ENCODE measurements around the gene GCK. TPM values are rescaled to one million over a fixed set of nuclear protein-coding genes. Genes with fewer than 3 reads are reported as not detected.

The GCK gene
- total and polyA plus RNA-seq, 5 donors from 2014 or later: 0.47 to 1.2 (median 0.57) TPM; not detected in 1

- Mint-ChIP-seq H3K27ac (no peak overlapping the region), H3K9me3 (peaks cover 0 to 2% (median 0%) of the 10 kb centered on the region in 7 donors), H3K4me3 (no peak overlapping the region), H3K27me3 (no peaks in the 10 kb centered on the region), H3K36me3 (peaks cover 13% of the 10 kb centered on the region), H3K4me1 (no peaks in the 10 kb centered on the region)
- Histone ChIP-seq H3K4me3 (ENCODE audit: low read depth, low read length) (no peak overlapping the region), H3K27me3 (ENCODE audit: control insufficient read depth, insufficient read depth, low read length) (no peaks in the 10 kb centered on the region), H3K27ac (ENCODE audit: insufficient read depth, low read length, poor library complexity, severe bottlenecking) (no peak overlapping the region), H3K36me3 (ENCODE audit: control insufficient read depth, insufficient read depth, low read length) (peaks cover 28% of the 10 kb centered on the region), H3K4me1 (ENCODE audit: control insufficient read depth, insufficient read depth, low read length, poor library complexity, severe bottlenecking) (no peaks in the 10 kb centered on the region), H3K9me3 (ENCODE audit: control insufficient read depth in 2 of 2, low read length in 2 of 2) (no peaks in the 10 kb centered on the region)
- DNase-seq (no peak), ATAC-seq (ENCODE audit: low read depth in 2 of 2) (no peak)
These were observed 26.8 kb upstream of the GCK start for GRCh38 chr7:44216019-44216418.

GRCh38 chr7:44215531-44215930 lies 26.3 kb upstream of the GCK start:
- DNase-seq (no peak), ATAC-seq (ENCODE audit: low read depth in 2 of 2) (no peak)
- H3K9me3 ChIP-seq (ENCODE audit: control insufficient read depth in 2 of 2, low read length in 2 of 2): no peaks in the 10 kb centered on the region
- peaks cover 33% of the 10 kb centered on the region for H3K36me3 ChIP-seq (ENCODE audit: control insufficient read depth, insufficient read depth, low read length)
- H3K4me1 ChIP-seq (ENCODE audit: control insufficient read depth, insufficient read depth, low read length, poor library complexity, severe bottlenecking): no peaks in the 10 kb centered on the region
- Mint-ChIP-seq H3K9me3 (peaks cover 0 to 2% (median 0%) of the 10 kb centered on the region in 7 donors), H3K36me3 (peaks cover 16% of the 10 kb centered on the region), H3K27ac (no peak overlapping the region), H3K4me1 (no peaks in the 10 kb centered on the region), H3K4me3 (no peak overlapping the region), H3K27me3 (no peaks in the 10 kb centered on the region)
- no peak overlapping the region for H3K27ac ChIP-seq (ENCODE audit: insufficient read depth, low read length, poor library complexity, severe bottlenecking)
- H3K4me3 ChIP-seq (ENCODE audit: low read depth, low read length): no peak overlapping the region
- H3K27me3 ChIP-seq (ENCODE audit: control insufficient read depth, insufficient read depth, low read length): no peaks in the 10 kb centered on the region

- Mint-ChIP-seq H3K36me3 (peaks cover 22% of the 10 kb centered on the region), H3K27ac (peak overlapping the region in 2 of 3 donors; percentile 11 to 28), H3K27me3 (no peaks in the 10 kb centered on the region), H3K9me3 (peaks cover 0 to 2% (median 0%) of the 10 kb centered on the region in 7 donors), H3K4me3 (no peak overlapping the region), H3K4me1 (peaks cover 0 to 3% (median 0%) of the 10 kb centered on the region in 4 donors)
- DNase-seq (no peak), ATAC-seq (ENCODE audit: low read depth in 2 of 2) (no peak)
- Histone ChIP-seq H3K4me3 (ENCODE audit: low read depth, low read length) (no peak overlapping the region), H3K27ac (ENCODE audit: insufficient read depth, low read length, poor library complexity, severe bottlenecking) (no peak overlapping the region), H3K4me1 (ENCODE audit: control insufficient read depth, insufficient read depth, low read length, poor library complexity, severe bottlenecking) (no peaks in the 10 kb centered on the region), H3K9me3 (ENCODE audit: control insufficient read depth in 2 of 2, low read length in 2 of 2) (no peaks in the 10 kb centered on the region), H3K36me3 (ENCODE audit: control insufficient read depth, insufficient read depth, low read length) (peaks cover 49% of the 10 kb centered on the region), H3K27me3 (ENCODE audit: control insufficient read depth, insufficient read depth, low read length) (no peaks in the 10 kb centered on the region)
These were observed 24.7 kb upstream of the GCK start for GRCh38 chr7:44213877-44214388.

GRCh38 chr7:44213206-44213876 lies 24.1 kb upstream of the GCK start:
- Mint-ChIP-seq H3K4me1 (peaks cover 0 to 3% (median 0%) of the 10 kb centered on the region in 4 donors), H3K4me3 (no peak overlapping the region), H3K36me3 (peaks cover 28% of the 10 kb centered on the region), H3K9me3 (peaks cover 0 to 2% (median 0%) of the 10 kb centered on the region in 7 donors), H3K27ac (no peak overlapping the region), H3K27me3 (no peaks in the 10 kb centered on the region)
- Histone ChIP-seq H3K4me1 (ENCODE audit: control insufficient read depth, insufficient read depth, low read length, poor library complexity, severe bottlenecking) (no peaks in the 10 kb centered on the region), H3K27me3 (ENCODE audit: control insufficient read depth, insufficient read depth, low read length) (no peaks in the 10 kb centered on the region), H3K27ac (ENCODE audit: insufficient read depth, low read length, poor library complexity, severe bottlenecking) (no peak overlapping the region), H3K36me3 (ENCODE audit: control insufficient read depth, insufficient read depth, low read length) (peaks cover 55% of the 10 kb centered on the region), H3K9me3 (ENCODE audit: control insufficient read depth in 2 of 2, low read length in 2 of 2) (no peaks in the 10 kb centered on the region), H3K4me3 (ENCODE audit: low read depth, low read length) (no peak overlapping the region)
- ATAC-seq (ENCODE audit: low read depth in 2 of 2) (no peak), DNase-seq (no peak)

GRCh38 chr7:44212581-44213184 lies 23.4 kb upstream of the GCK start:
- ATAC-seq (ENCODE audit: low read depth in 2 of 2) (no peak), DNase-seq (no peak)
- Histone ChIP-seq H3K27me3 (ENCODE audit: control insufficient read depth, insufficient read depth, low read length) (no peaks in the 10 kb centered on the region), H3K27ac (ENCODE audit: insufficient read depth, low read length, poor library complexity, severe bottlenecking) (no peak overlapping the region), H3K4me1 (ENCODE audit: control insufficient read depth, insufficient read depth, low read length, poor library complexity, severe bottlenecking) (no peaks in the 10 kb centered on the region), H3K9me3 (ENCODE audit: control insufficient read depth in 2 of 2, low read length in 2 of 2) (no peaks in the 10 kb centered on the region), H3K4me3 (ENCODE audit: low read depth, low read length) (no peak overlapping the region), H3K36me3 (ENCODE audit: control insufficient read depth, insufficient read depth, low read length) (peaks cover 62% of the 10 kb centered on the region)
- peaks cover 33% of the 10 kb centered on the region for H3K36me3 Mint-ChIP-seq
- no peak overlapping the region for H3K27ac Mint-ChIP-seq
- H3K4me1 Mint-ChIP-seq: peaks cover 0 to 3% (median 0%) of the 10 kb centered on the region in 4 donors
- H3K9me3 Mint-ChIP-seq: no peaks in the 10 kb centered on the region
- H3K4me3 Mint-ChIP-seq: no peak overlapping the region
- no peaks in the 10 kb centered on the region for H3K27me3 Mint-ChIP-seq

- no peak overlapping the region for H3K27ac ChIP-seq (ENCODE audit: insufficient read depth, low read length, poor library complexity, severe bottlenecking)
- Mint-ChIP-seq H3K4me3 (no peak overlapping the region), H3K36me3 (peaks cover 33% of the 10 kb centered on the region), H3K27ac (no peak overlapping the region), H3K4me1 (peaks cover 0 to 3% (median 0%) of the 10 kb centered on the region in 4 donors), H3K27me3 (no peaks in the 10 kb centered on the region), H3K9me3 (no peaks in the 10 kb centered on the region)
- no peaks in the 10 kb centered on the region for H3K9me3 ChIP-seq (ENCODE audit: control insufficient read depth in 2 of 2, low read length in 2 of 2)
- ATAC-seq (ENCODE audit: low read depth in 2 of 2) (no peak), DNase-seq (no peak)
- peaks cover 69% of the 10 kb centered on the region for H3K36me3 ChIP-seq (ENCODE audit: control insufficient read depth, insufficient read depth, low read length)
- H3K4me1 ChIP-seq (ENCODE audit: control insufficient read depth, insufficient read depth, low read length, poor library complexity, severe bottlenecking): no peaks in the 10 kb centered on the region
- H3K4me3 ChIP-seq (ENCODE audit: low read depth, low read length): no peak overlapping the region
- no peaks in the 10 kb centered on the region for H3K27me3 ChIP-seq (ENCODE audit: control insufficient read depth, insufficient read depth, low read length)
These were observed 22.8 kb upstream of the GCK start for GRCh38 chr7:44212018-44212417.

GRCh38 chr7:44211126-44211675 lies 22.0 kb upstream of the GCK start:
- Histone ChIP-seq H3K36me3 (ENCODE audit: control insufficient read depth, insufficient read depth, low read length) (peaks cover 77% of the 10 kb centered on the region), H3K27me3 (ENCODE audit: control insufficient read depth, insufficient read depth, low read length) (no peaks in the 10 kb centered on the region), H3K4me1 (ENCODE audit: control insufficient read depth, insufficient read depth, low read length, poor library complexity, severe bottlenecking) (no peaks in the 10 kb centered on the region), H3K27ac (ENCODE audit: insufficient read depth, low read length, poor library complexity, severe bottlenecking) (no peak overlapping the region), H3K4me3 (ENCODE audit: low read depth, low read length) (no peak overlapping the region), H3K9me3 (ENCODE audit: control insufficient read depth in 2 of 2, low read length in 2 of 2) (no peaks in the 10 kb centered on the region)
- Mint-ChIP-seq H3K9me3 (no peaks in the 10 kb centered on the region), H3K4me3 (no peak overlapping the region), H3K36me3 (peaks cover 39% of the 10 kb centered on the region), H3K27me3 (no peaks in the 10 kb centered on the region), H3K4me1 (peaks cover 0 to 3% (median 2%) of the 10 kb centered on the region in 4 donors), H3K27ac (no peak overlapping the region)
- no peak for DNase-seq
- ATAC-seq (ENCODE audit: low read depth in 2 of 2): no peak
